Large intestine (tissue), 3 donors: ENCODE data around the gene PGS1. TPM values are rescaled to one million over a fixed set of nuclear protein-coding genes. Genes with fewer than 3 reads are reported as not detected.

ENCODE experiments used
- DNase-seq, 2 donors: peaks; one replicate each; pipeline versions ENCODE4 v3.0.0 to v3.0.0-alpha.2; 2013
- H3K27ac ChIP-seq: one replicate; pipeline ENCODE4 v1.5.1; 2013; ENCODE audit warnings: low read length
- H3K27me3 ChIP-seq: 2 replicates; pipeline ENCODE4 v1.6.1; 2013; ENCODE audit warnings: low read length; ENCODE audit not compliant: control insufficient read depth, insufficient read depth
- H3K36me3 ChIP-seq: 2 replicates; pipeline ENCODE4 v1.6.1; 2013; ENCODE audit warnings: low read length; ENCODE audit not compliant: control insufficient read depth, insufficient read depth
- H3K4me1 ChIP-seq: one replicate; pipeline ENCODE4 v1.6.1; 2013; ENCODE audit warnings: low read length; ENCODE audit not compliant: control insufficient read depth, insufficient read depth
- H3K4me3 ChIP-seq: one replicate; pipeline ENCODE4 v1.5.1; 2013; ENCODE audit warnings: low read length
- H3K9me3 ChIP-seq: one replicate; pipeline ENCODE4 v1.6.1; 2013; ENCODE audit warnings: mild to moderate bottlenecking, low read depth, low read length, moderate library complexity; ENCODE audit not compliant: control insufficient read depth
- WGBS: methylation state at CpG from one replicate; pipeline ENCODE4 v1.1.5; 2013; ENCODE audit warnings: low lambda C conversion rate; ENCODE audit not compliant: insufficient coverage; 5-methylcytosine and 5-hydroxymethylcytosine counted together
- polyA plus RNA-seq: library from polyadenylated mRNA; unstranded; fragments of 120-200 nt; gene quantifications from one replicate; pipeline ENCODE4 v1.2.1, GENCODE V29; 2013

The PGS1 gene
- polyA plus RNA-seq, 1 donor = 40.6 TPM

- no CpG with 5 or more reads among the region's 15 CpGs for WGBS
- Histone ChIP-seq H3K27me3 (no peaks in the 10 kb centered on the region), H3K9me3 (no peaks in the 10 kb centered on the region), H3K36me3 (peaks cover 25% of the 10 kb centered on the region), H3K4me1 (no peaks in the 10 kb centered on the region), H3K4me3 (no peak overlapping the region), H3K27ac (no peak overlapping the region)
- DNase-seq = peak in 1 of 2 donors; percentile 44
Observed at GRCh38 chr17:78390241-78391050, 12.0 kb downstream of the PGS1 start.

GRCh38 chr17:78391051-78391431, 12.6 kb downstream of the PGS1 start:
- DNase-seq = no peak
- Histone ChIP-seq H3K27ac (no peak overlapping the region), H3K36me3 (peaks cover 25% of the 10 kb centered on the region), H3K4me1 (no peaks in the 10 kb centered on the region), H3K4me3 (no peak overlapping the region), H3K9me3 (no peaks in the 10 kb centered on the region), H3K27me3 (no peaks in the 10 kb centered on the region)
- WGBS = 92% methylated on average over 2 of the region's 11 CpGs

GRCh38 chr17:78391843-78392242, 13.4 kb downstream of the PGS1 start:
- no peaks in the 10 kb centered on the region for H3K4me1 ChIP-seq

GRCh38 chr17:78392295-78392694, 13.8 kb downstream of the PGS1 start:
- peaks cover 37% of the 10 kb centered on the region for H3K36me3 ChIP-seq
- H3K9me3 ChIP-seq = no peaks in the 10 kb centered on the region
- WGBS = no CpG with 5 or more reads among the region's 6 CpGs
- no peak overlapping the region for H3K4me3 ChIP-seq
- no peaks in the 10 kb centered on the region for H3K4me1 ChIP-seq
- no peak for DNase-seq
- H3K27ac ChIP-seq = no peak overlapping the region
- H3K27me3 ChIP-seq = no peaks in the 10 kb centered on the region

More at GRCh38 chr17:78391843-78392242, 13.4 kb downstream of the PGS1 start:
- peaks cover 33% of the 10 kb centered on the region for H3K36me3 ChIP-seq
- no peak for DNase-seq
- 60% methylated on average over 1 of the region's 4 CpGs for WGBS
- no peaks in the 10 kb centered on the region for H3K9me3 ChIP-seq
- H3K4me3 ChIP-seq = no peak overlapping the region
- no peak overlapping the region for H3K27ac ChIP-seq
- H3K27me3 ChIP-seq = no peaks in the 10 kb centered on the region

DNA sequence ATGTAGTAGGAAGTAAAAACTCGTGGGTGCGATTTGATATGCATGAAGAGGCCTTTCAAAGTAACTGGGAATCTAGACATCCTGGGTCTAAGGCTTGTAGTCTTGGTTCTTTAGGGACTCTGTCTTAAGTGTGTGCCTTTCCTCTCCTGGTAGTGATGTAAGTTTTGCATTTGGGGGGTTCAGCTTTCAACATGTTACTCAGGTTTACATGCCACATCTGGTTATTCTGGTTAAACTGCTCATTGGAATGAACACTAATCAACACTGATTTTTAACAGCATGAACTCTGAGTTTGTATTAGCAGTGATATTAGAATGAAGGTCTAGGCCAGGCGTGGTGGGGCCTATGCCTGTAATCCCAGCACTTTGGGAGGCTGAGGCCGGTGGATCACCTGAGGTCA, 15.1 kb downstream of the PGS1 start:
- no peak overlapping the region for H3K27ac ChIP-seq
- H3K4me1 ChIP-seq = no peaks in the 10 kb centered on the region
- H3K9me3 ChIP-seq = no peaks in the 10 kb centered on the region
- DNase-seq = no peak
- WGBS = no CpG with 5 or more reads among the region's 4 CpGs
- no peak overlapping the region for H3K4me3 ChIP-seq
- H3K27me3 ChIP-seq = no peaks in the 10 kb centered on the region
- peaks cover 48% of the 10 kb centered on the region for H3K36me3 ChIP-seq

- DNase-seq = no peak
- WGBS = 100% methylated on average over 5 of the region's 7 CpGs
- Histone ChIP-seq H3K27ac (no peak overlapping the region), H3K4me3 (no peak overlapping the region), H3K27me3 (no peaks in the 10 kb centered on the region), H3K36me3 (peaks cover 53% of the 10 kb centered on the region), H3K4me1 (no peaks in the 10 kb centered on the region), H3K9me3 (no peaks in the 10 kb centered on the region)
Observed at GRCh38 chr17:78394209-78394608, 15.8 kb downstream of the PGS1 start.

GRCh38 chr17:78395155-78395554, 16.7 kb downstream of the PGS1 start:
- 67% methylated on average over 1 of the region's 2 CpGs for WGBS
- H3K36me3 ChIP-seq = peaks cover 61% of the 10 kb centered on the region
- no peaks in the 10 kb centered on the region for H3K27me3 ChIP-seq
- no peaks in the 10 kb centered on the region for H3K9me3 ChIP-seq
- no peak overlapping the region for H3K27ac ChIP-seq
- DNase-seq = no peak
- H3K4me1 ChIP-seq = no peaks in the 10 kb centered on the region
- H3K4me3 ChIP-seq = no peak overlapping the region

- H3K4me3 ChIP-seq = no peak overlapping the region
- DNase-seq = no peak
- WGBS = no CpG with 5 or more reads among the region's 14 CpGs
- no peaks in the 10 kb centered on the region for H3K27me3 ChIP-seq
- H3K27ac ChIP-seq = no peak overlapping the region
- no peaks in the 10 kb centered on the region for H3K4me1 ChIP-seq
- H3K36me3 ChIP-seq = peaks cover 77% of the 10 kb centered on the region
- no peaks in the 10 kb centered on the region for H3K9me3 ChIP-seq
Observed at GRCh38 chr17:78396441-78397337, 18.2 kb downstream of the PGS1 start.

- H3K27ac ChIP-seq = no peak overlapping the region
- no peak overlapping the region for H3K4me3 ChIP-seq
- peaks cover 77% of the 10 kb centered on the region for H3K36me3 ChIP-seq
- DNase-seq = no peak
- no peaks in the 10 kb centered on the region for H3K4me1 ChIP-seq
- no peaks in the 10 kb centered on the region for H3K27me3 ChIP-seq
- no peaks in the 10 kb centered on the region for H3K9me3 ChIP-seq
- WGBS = 80% methylated on average over 1 of the region's 13 CpGs
Observed at GRCh38 chr17:78397681-78398101, 19.2 kb downstream of the PGS1 start.

DNA sequence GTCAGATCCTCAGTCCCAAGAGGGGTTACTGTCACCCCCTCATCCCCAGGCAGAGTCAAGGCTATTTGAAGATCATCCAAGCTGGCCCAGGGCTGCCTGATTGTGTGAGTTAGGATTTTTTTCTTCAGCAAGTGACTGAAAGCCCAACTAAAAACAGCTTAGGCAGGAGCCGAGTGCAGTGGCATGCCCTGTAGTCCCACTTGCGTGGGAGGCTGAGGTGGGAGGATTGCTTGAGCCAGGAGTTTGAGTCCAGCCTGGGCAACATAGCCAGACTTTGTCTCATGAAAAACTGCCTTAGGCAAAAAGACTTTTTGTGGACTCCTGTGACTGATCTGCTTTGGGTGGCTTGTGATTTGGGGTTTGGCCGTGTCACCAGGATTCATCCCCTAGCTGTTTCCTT, 19.9 kb downstream of the PGS1 start:
- DNase-seq = no peak
- WGBS = 100% methylated on average over 1 of the region's 3 CpGs
- Histone ChIP-seq H3K36me3 (peaks cover 80% of the 10 kb centered on the region), H3K27ac (no peak overlapping the region), H3K9me3 (no peaks in the 10 kb centered on the region), H3K4me1 (no peaks in the 10 kb centered on the region), H3K27me3 (no peaks in the 10 kb centered on the region), H3K4me3 (no peak overlapping the region)
